Endothelial cell of hepatic sinusoid (primary cell): ENCODE results near the gene SENP5.

Experiments
- in situ Hi-C: cut with HindIII; loops from 2 replicates; pipeline ENCODE4 v1.10.0; 2017; ENCODE audit warnings: low sequenced_read_pairs

SENP5 gene

GRCh38 chr3:196966526-196967401 is 99.0 kb downstream of the SENP5 start:
- in situ Hi-C loops: no loop called here

DNA sequence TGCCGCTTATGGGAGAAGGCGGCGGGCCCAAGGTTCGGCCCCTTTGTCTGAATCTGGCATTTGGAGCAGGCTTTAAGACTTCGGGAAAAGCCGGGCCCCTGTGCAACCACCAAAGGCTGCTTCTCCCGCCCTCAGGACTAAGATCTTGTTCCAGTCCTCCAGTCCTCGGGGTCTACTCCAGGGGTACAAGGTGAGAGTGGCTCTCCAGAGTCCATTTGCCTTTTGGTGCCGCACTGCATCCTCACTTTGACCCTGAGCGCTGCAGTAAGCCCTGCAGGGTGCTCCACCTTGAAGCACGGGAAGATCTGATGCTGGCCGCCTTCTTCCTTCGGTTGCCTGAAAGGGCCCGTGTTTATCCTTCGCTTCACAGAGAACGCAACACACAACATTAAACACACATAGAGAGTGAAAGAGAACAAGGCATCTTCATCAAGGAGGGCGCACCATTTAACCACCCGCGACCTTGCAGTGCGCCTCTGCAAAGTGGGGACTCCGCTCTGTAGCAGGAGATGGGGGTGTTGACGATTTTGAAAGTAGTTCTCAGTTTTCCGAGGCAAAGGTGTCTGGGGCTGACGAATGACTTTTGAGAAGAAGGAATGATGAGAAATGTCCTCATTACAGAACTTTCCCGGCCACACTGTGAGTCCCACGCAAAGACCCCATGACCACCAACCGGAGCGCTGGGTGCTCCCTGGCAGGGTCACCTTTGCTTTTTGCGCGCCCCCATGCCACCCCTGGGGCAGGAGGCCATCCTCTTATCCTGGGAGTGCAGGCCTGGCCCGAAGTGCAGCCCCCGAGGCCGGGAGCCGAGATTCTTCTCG is 99.9 kb downstream of the SENP5 start:
- in situ Hi-C loops: no loop called here

- in situ Hi-C loops: no loop called here
Measured at GRCh38 chr3:196968233-196969133, 100.8 kb downstream of the SENP5 start, which contains the start of gene PIGZ. PIGZ (minus strand) TSS chr3:196968833; CDS start chr3:196952031, 16,802 bp downstream.

- in situ Hi-C loops: no loop called here
Measured at GRCh38 chr3:196969134-196969659, 101.5 kb downstream of the SENP5 start.

DNA sequence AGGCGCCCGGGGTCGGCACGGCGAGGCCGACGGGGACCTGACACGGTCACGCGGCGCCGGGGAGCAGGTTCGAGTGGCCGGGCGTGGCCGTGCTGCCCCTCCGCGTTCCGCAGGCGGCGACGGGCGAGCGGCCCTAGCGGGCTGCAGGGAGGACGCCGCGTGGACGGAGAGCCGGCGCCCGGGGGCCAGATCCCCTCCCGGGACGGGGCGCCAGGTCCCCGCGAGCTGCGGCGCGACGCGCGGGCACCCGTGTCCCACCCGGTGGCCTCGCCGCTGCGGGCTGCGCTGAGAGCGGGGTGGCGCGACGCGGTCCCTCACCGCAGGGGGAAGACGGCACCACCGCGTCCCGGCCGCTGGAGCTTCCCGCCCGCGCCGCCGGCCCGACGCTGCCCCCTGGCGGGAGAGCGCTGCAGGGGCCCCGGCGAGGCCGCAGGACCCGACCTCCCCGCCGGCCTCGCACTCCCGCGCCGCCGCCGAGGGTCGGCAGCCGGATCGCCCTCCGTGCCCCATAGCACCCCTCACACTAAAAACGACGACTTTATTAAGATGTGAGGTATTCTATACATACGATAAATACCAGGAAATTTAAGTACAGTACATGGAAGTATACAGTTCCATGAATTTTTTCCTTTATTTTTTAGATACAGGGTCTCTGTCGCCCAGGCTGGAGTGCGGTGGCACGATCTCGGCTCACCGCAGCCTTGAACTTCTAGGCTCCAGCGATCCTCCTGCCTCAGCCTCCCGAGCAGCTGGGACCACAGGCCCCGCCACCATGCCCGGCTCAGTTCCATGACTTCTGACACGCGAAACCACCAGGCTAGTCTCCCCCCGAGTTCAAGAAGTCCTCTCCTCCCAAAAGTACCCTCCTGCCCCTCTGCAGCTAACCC is 102.2 kb downstream of the SENP5 start:
- in situ Hi-C loops: no loop called here

GRCh38 chr3:196970547-196971093 is 102.9 kb downstream of the SENP5 start:
- in situ Hi-C loops: no loop called here

DNA sequence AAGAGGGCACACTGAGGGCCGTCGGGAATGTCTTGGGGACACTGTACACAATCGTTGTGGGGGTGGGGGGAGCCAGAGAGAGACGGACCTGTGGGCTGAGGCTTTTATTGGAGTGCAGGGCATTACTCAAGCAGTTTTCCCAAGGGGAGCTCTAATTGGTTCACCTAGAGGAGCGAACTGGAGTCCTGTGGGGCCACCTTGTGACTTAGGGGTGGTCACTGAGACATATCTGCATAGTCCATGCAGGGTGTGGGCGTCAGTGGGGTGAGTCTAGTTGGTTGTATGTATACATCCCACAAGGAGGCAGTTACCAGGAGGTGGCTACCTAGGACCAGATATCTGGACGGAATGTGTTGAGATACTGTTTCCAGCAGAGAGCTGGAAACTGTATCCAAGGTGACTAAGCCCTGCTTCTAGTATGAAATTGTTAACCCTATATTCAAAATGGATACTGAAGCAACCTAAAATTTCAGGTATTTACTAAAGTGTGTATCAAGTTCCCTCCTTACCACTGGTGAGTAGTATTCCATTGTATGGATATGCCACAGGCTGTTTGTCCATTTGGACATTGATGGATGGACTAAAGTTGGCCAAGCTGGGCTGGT is 103.5 kb downstream of the SENP5 start:
- in situ Hi-C loops: no loop called here

DNA sequence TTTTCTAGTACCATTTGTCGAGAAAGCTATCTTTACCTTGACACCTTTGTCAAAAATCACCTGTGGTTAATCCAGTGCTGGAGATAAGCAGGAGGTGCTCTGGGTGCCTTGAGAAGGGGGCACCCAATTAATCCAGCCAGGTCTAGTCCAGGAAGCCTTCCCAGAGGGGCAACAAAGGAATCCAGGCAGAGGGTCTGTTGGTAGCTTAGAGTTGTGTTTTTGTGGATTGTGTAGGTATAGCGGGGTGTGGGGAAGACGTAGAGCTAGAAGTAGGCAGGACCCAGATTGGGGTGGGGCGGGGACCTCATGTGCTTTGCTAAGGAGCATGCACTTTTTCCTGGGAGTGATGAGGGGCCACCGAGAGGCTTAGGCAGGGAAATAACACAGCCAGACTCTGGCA is 106.9 kb downstream of the SENP5 start:
- in situ Hi-C loops: no loop called here

- in situ Hi-C loops: no loop called here
Measured at GRCh38 chr3:196975349-196975748, 107.6 kb downstream of the SENP5 start.

DNA sequence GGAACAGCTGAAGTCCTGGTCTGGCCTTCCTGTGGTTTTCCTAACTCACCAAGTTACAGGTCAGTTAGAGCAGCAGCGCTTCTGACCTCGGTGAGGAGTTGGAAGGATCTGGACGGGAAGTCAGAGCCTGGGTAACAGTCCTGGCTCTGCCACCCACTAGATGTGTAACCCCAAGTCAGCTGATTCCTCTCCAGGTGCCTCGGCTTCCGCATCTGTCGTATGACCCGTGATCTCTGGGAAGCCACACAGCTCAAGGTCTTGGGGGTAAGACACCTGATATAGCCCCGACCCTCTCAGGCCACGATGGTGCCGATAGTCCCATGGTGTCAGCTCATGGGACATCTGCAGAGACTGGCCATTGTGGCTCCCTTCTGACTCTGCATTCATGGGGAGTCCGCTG is 109.2 kb downstream of the SENP5 start:
- in situ Hi-C loops: no loop called here

DNA sequence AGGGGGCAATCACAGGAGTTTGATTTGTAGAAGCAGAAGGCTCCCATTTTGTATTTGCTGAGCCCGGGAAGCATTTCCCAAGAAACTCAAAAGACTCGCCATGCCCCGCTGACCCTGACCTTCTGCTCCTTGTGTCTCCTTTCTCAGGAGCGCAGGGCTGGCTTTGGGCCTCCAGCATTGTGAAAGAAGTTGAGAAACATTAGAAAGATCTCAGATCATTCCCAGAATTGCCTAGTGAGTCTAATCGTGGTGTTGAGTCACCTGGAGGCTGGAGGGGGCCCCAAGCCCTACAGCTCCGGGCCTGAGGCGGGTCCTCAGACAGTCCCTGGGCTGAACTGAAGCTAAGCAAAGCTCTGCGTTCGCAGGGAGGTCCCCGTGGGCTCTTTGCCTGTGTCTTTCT is 111.8 kb downstream of the SENP5 start:
- in situ Hi-C loops: no loop called here

DNA sequence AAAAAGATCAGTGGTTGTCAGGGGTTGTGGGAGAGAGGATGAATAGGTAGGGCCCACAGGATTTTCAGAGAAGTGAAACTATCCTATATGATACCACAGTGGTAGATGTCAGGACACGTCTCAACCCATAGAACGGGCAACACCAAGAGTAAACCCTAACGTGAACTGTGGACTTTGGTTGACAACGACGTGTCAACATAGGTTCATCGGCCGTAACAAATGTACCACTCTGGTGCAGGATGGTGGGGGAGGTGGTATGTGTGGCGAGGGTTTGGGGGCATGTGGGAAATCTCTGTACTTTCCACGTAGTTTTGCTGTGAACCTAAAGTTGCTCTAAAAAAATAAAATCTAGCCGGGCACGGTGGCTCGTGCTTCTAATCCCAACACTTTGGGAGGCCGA is 113.9 kb downstream of the SENP5 start:
- in situ Hi-C loops: no loop called here

GRCh38 chr3:196983186-196983585 is 115.5 kb downstream of the SENP5 start:
- in situ Hi-C loops: no loop called here
